ENCODE results near the gene ZNF831. TPM values are rescaled to one million over a fixed set of nuclear protein-coding genes. Genes with fewer than 3 reads are reported as not detected.

The ZNF831 gene
- polyA plus RNA-seq, 1 of the 3 experiments (the other 2 are of a cell fraction) = not detected

DNA sequence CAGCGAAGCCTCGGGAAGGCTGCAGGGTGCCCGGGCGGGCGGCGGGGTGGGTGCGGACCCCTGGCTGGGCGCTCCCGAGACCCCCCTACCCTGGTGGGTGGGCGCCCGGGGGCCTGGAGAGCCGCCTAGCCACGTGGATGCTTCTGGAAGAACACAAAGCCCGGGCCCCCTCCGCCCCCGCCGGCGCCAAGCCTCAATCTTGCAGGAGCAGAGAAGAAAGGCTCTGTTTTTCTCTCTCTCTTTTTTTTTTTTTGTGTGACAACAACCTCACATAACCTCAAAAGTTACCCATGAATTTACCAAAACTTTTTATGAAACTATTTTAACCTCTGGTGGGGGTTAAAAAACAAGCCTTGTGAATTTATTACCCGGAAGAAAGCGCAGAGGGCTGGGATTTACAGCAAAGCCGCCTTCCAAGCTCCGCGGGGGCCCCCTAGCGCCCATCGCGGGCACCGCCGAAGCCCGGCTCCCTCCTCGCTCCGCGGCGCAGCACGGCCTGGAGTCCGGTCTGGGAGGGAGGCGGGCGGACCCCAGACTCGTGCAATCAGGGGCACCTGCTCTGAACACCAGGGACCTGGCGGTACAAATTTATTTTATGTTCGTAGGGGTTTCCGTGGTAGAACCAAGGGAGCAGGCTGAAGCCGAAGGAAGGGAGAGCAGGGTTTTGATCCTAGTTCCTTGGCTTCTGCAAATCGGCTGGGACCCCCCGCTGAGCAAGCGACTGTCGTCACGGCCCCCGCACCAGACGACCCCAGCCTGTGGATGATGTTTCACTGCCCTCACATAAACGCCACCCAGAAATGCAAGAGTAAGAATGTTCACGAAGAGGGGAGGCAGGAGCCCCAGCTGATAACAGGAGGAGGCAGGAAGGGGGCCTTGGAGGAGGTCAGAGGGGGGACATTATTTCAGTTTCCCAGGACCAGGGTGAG is 58.9 kb downstream of the ZNF831 start:
- peaks cover 7% of the 10 kb centered on the region; the same call in 1 of the 2 replicates for H3K27me3 ChIP-seq (ENCODE audit: insufficient read depth)
- POLR2A ChIA-PET = interaction anchor here (0.6 to 1.6 kb wide), 6 partner anchors 9 to 352 kb away, joined by 3 to 5 read pairs (median 3); partner anchors contain the start of genes ATP5F1E and PRELID3B
- no peak for TF ChIP-seq RFX5 (IDR thresholded peaks at IDR 0.05; ENCODE audit: low read length)
- TF ChIP-seq TEAD4 (IDR thresholded peaks at IDR 0.05; ENCODE audit: borderline replicate concordance, insufficient read depth) = no peak
- no peak for TF ChIP-seq POLR2AphosphoS5 (IDR thresholded peaks at IDR 0.05; ENCODE audit: low read depth, low read length)
- TF ChIP-seq, protein P1, sequence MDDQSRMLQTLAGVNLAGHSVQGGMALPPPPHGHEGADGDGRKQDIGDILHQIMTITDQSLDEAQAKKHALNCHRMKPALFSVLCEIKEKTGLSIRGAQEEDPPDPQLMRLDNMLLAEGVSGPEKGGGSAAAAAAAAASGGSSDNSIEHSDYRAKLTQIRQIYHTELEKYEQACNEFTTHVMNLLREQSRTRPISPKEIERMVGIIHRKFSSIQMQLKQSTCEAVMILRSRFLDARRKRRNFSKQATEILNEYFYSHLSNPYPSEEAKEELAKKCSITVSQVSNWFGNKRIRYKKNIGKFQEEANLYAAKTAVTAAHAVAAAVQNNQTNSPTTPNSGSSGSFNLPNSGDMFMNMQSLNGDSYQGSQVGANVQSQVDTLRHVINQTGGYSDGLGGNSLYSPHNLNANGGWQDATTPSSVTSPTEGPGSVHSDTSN (IDR thresholded peaks at IDR 0.05) = no peak
- no peak for TF ChIP-seq RXRA (IDR thresholded peaks at IDR 0.05; ENCODE audit: borderline replicate concordance, low read depth)
- no peak for TF ChIP-seq GATA2 (CRISPR knock-in tag; IDR thresholded peaks at IDR 0.05)
- TF ChIP-seq SIN3A (IDR thresholded peaks at IDR 0.05; ENCODE audit: borderline replicate concordance, low read depth, low read length) = no peak
- TF ChIP-seq, protein P2, sequence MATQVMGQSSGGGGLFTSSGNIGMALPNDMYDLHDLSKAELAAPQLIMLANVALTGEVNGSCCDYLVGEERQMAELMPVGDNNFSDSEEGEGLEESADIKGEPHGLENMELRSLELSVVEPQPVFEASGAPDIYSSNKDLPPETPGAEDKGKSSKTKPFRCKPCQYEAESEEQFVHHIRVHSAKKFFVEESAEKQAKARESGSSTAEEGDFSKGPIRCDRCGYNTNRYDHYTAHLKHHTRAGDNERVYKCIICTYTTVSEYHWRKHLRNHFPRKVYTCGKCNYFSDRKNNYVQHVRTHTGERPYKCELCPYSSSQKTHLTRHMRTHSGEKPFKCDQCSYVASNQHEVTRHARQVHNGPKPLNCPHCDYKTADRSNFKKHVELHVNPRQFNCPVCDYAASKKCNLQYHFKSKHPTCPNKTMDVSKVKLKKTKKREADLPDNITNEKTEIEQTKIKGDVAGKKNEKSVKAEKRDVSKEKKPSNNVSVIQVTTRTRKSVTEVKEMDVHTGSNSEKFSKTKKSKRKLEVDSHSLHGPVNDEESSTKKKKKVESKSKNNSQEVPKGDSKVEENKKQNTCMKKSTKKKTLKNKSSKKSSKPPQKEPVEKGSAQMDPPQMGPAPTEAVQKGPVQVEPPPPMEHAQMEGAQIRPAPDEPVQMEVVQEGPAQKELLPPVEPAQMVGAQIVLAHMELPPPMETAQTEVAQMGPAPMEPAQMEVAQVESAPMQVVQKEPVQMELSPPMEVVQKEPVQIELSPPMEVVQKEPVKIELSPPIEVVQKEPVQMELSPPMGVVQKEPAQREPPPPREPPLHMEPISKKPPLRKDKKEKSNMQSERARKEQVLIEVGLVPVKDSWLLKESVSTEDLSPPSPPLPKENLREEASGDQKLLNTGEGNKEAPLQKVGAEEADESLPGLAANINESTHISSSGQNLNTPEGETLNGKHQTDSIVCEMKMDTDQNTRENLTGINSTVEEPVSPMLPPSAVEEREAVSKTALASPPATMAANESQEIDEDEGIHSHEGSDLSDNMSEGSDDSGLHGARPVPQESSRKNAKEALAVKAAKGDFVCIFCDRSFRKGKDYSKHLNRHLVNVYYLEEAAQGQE (IDR thresholded peaks at IDR 0.05; ENCODE audit: low read depth, low read length) = no peak
- TF ChIP-seq MEF2A (IDR thresholded peaks at IDR 0.05; ENCODE audit: borderline replicate concordance, low read depth) = no peak
- no peak for TF ChIP-seq TAF1 (IDR thresholded peaks at IDR 0.05; ENCODE audit: borderline replicate concordance, low read depth, low read length)
- TF ChIP-seq, protein P3, sequence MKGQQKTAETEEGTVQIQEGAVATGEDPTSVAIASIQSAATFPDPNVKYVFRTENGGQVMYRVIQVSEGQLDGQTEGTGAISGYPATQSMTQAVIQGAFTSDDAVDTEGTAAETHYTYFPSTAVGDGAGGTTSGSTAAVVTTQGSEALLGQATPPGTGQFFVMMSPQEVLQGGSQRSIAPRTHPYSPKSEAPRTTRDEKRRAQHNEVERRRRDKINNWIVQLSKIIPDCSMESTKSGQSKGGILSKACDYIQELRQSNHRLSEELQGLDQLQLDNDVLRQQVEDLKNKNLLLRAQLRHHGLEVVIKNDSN (IDR thresholded peaks at IDR 0.05; ENCODE audit: borderline replicate concordance, low read depth) = no peak
- TF ChIP-seq SMC3 (IDR thresholded peaks at IDR 0.05; ENCODE audit: low read depth, low read length) = peak; percentile 79
- no peak for TF ChIP-seq TCF12 (IDR thresholded peaks at IDR 0.05)
- no peak for TF ChIP-seq CHD2 (IDR thresholded peaks at IDR 0.05; ENCODE audit: low read length, partially characterized antibody)
- no peak for TF ChIP-seq EZH2phosphoT487 (IDR thresholded peaks at IDR 0.05; ENCODE audit: borderline replicate concordance, low read depth)
- 0 out of 2 replicates have a peak, but pooled peaks have one; percentile 13 for TF ChIP-seq NRF1 (IDR thresholded peaks at IDR 0.05; ENCODE audit: low read depth, low read length)
- TF ChIP-seq, protein P4, sequence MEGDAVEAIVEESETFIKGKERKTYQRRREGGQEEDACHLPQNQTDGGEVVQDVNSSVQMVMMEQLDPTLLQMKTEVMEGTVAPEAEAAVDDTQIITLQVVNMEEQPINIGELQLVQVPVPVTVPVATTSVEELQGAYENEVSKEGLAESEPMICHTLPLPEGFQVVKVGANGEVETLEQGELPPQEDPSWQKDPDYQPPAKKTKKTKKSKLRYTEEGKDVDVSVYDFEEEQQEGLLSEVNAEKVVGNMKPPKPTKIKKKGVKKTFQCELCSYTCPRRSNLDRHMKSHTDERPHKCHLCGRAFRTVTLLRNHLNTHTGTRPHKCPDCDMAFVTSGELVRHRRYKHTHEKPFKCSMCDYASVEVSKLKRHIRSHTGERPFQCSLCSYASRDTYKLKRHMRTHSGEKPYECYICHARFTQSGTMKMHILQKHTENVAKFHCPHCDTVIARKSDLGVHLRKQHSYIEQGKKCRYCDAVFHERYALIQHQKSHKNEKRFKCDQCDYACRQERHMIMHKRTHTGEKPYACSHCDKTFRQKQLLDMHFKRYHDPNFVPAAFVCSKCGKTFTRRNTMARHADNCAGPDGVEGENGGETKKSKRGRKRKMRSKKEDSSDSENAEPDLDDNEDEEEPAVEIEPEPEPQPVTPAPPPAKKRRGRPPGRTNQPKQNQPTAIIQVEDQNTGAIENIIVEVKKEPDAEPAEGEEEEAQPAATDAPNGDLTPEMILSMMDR (IDR thresholded peaks at IDR 0.05) = peak; percentile 97
- TF ChIP-seq RAD21 (IDR thresholded peaks at IDR 0.05; ENCODE audit: low read length) = peak; percentile 90
- TF ChIP-seq MXI1 (IDR thresholded peaks at IDR 0.05; ENCODE audit: low read depth, low read length) = 0 out of 2 replicates have a peak, but pooled peaks have one; percentile 24
- TF ChIP-seq NFIC (IDR thresholded peaks at IDR 0.05; ENCODE audit: borderline replicate concordance) = no peak
- TF ChIP-seq, protein P5, sequence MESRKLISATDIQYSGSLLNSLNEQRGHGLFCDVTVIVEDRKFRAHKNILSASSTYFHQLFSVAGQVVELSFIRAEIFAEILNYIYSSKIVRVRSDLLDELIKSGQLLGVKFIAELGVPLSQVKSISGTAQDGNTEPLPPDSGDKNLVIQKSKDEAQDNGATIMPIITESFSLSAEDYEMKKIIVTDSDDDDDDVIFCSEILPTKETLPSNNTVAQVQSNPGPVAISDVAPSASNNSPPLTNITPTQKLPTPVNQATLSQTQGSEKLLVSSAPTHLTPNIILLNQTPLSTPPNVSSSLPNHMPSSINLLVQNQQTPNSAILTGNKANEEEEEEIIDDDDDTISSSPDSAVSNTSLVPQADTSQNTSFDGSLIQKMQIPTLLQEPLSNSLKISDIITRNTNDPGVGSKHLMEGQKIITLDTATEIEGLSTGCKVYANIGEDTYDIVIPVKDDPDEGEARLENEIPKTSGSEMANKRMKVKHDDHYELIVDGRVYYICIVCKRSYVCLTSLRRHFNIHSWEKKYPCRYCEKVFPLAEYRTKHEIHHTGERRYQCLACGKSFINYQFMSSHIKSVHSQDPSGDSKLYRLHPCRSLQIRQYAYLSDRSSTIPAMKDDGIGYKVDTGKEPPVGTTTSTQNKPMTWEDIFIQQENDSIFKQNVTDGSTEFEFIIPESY (IDR thresholded peaks at IDR 0.05; ENCODE audit: borderline replicate concordance, low read depth) = no peak

More for the DNA sequence above, 58.9 kb downstream of the ZNF831 start:
- Histone ChIP-seq H2AFZ (ENCODE audit: low read depth) (peak overlapping the region; percentile 94), H4K20me1 (ENCODE audit: insufficient read depth) (no peaks in the 10 kb centered on the region), H3K9me3 (no peaks in the 10 kb centered on the region), H3K27ac (ENCODE audit: low read depth in 2 of 2, low read length in 1 of 2) (peak overlapping the region in 1 of 2 experiments; percentile 64; a peak in 1 of 4 replicates), H3K9ac (peak overlapping the region; percentile 34; the same call in 1 of the 2 replicates), H3K4me1 (ENCODE audit: control insufficient read depth in 1 of 2, insufficient read depth in 2 of 2, low read depth in 1 of 2, low read length in 1 of 2) (peaks cover 0 to 23% of the 10 kb centered on the region in 2 experiments; a peak in 2 of 4 replicates), H3K9me2 (no peaks in the 10 kb centered on the region), H3K79me2 (ENCODE audit: insufficient read depth) (no peaks in the 10 kb centered on the region), H3K36me3 (replicated peaks in 1 of 2; ENCODE audit: control insufficient read depth in 1 of 2, insufficient read depth in 2 of 2, low read length in 1 of 2) (no peaks in the 10 kb centered on the region), H3K4me3 (ENCODE audit: low read depth in 2 of 2, low read length in 1 of 2) (peak overlapping the region; percentile 47 to 55), H3F3A (replicated peaks; ENCODE audit: insufficient read depth) (no peaks in the 10 kb centered on the region), H3K4me2 (peak overlapping the region; percentile 80)
- CTCF ChIA-PET = interaction anchor here (0.6 to 6.5 kb wide), 75 partner anchors 8 to 776 kb away, joined by 3 to 106 read pairs (median 5); partner anchors contain the start of genes ATP5F1E, GNAS-AS1 and PRELID3B
- peak; percentile 92 for DNase-seq
- WGBS (ENCODE audit: low lambda C conversion rate) = 5% methylated on average over 39 of the region's 51 CpGs
